K562 (cell line): ENCODE data around the gene CELSR2. TPM values are rescaled to one million over a fixed set of nuclear protein-coding genes. Genes with fewer than 3 reads are reported as not detected.

Experiments
- ARID4B ChIP-seq: sonication (generic); formaldehyde crosslinking; IDR thresholded peaks from 2 replicates; pipeline ENCODE4 v1.8.0; 2022; ENCODE audit warnings: mild to moderate bottlenecking, missing genetic modification reagents
- MAX ChIP-seq: sonication (generic); formaldehyde crosslinking; IDR thresholded peaks from 2 replicates; pipeline ENCODE4 v1.9.0; 2022; ENCODE audit warnings: mild to moderate bottlenecking, missing genetic modification reagents
- SMAD2 ChIP-seq: fragments of 150-350 bp; IDR thresholded peaks from 2 replicates; pipeline ENCODE4 v1.6.1; 2014; ENCODE audit warnings: low read depth, mild to moderate bottlenecking, low read length
- polyA plus RNA-seq, 8 experiments: library from polyadenylated mRNA; depleted of rRNA in 4 of 8; stranded (reverse) in 5 of 8; unstranded in 3 of 8; fragments of >200 nt; fragmentation: Nextera tagmentation in 2 of 8; fragmentation: Illumina TruSeq in 1 of 8; extraction: Ambion mirVana in 2 of 8; extraction: Trizol in 1 of 8; gene quantifications; 2 replicates each; pipeline versions ENCODE4 v1.2.1 to v1.2.3, GENCODE V29; 2011 to 2014; ENCODE audit warnings: inconsistent platforms in 1 of 8, missing spikeins in 1 of 8
- total RNA-seq, 7 experiments: library from RNA; depleted of rRNA in 6 of 7; stranded (reverse); fragments of >200 nt in 6 of 7; fragmentation: Illumina TruSeq in 2 of 7; extraction: Trizol in 2 of 7; gene quantifications; 2 replicates each; pipeline versions ENCODE4 v1.2.1 to v1.2.3, GENCODE V29; 2011 to 2021; ENCODE audit warnings: low replicate concordance in 1 of 7

Gene CELSR2
- total and polyA plus RNA-seq, 9 of the 15 experiments (the other 6 are each of a cell fraction or from before 2014, with no cell fraction given): 0.31 to 21.9 (median 4.2) TPM

- no peak for TF ChIP-seq SMAD2
- TF ChIP-seq ARID4B (CRISPR knock-in tag): no peak
- TF ChIP-seq MAX (CRISPR knock-in tag): no peak
Measured at GRCh38 chr1:109249654-109250401, 489 bp downstream of the CELSR2 start (continued).
